Naive thymus-derived CD4-positive, alpha-beta T cell (primary cell): ENCODE data around the gene DEFB112. TPM values are rescaled to one million over a fixed set of nuclear protein-coding genes. Genes with fewer than 3 reads are reported as not detected.

ENCODE experiments used
- ATAC-seq: fragments of 150-1000 bp; cut with Tn5 transposase; 2 replicates; pipeline ENCODE4 v1.10.0; 2021; ENCODE audit warnings: mild to moderate bottlenecking, moderate library complexity
- CTCF ChIA-PET: fragments of 350-600 bp; sonication (Branson Sonifier 250); formaldehyde crosslinking; loops from one replicate; lab custom pipeline; 2021; ENCODE audit warnings: antibody characterized with exemption; lab: Charles Lee
- POLR2A ChIA-PET: fragments of 350-600 bp; sonication (Branson Sonifier 250); formaldehyde crosslinking; loops from one replicate; lab custom pipeline; 2021; ENCODE audit warnings: antibody characterized with exemption, inconsistent platforms; lab: Charles Lee
- DNase-seq, 9 donors: peaks; one replicate each; pipeline versions ENCODE4 v3.0.0 to v3.0.0-alpha.2; 2020 to 2022; ENCODE audit warnings: mixed read lengths in 1 of 9
- H3K27ac ChIP-seq: one replicate; pipeline ENCODE4 v1.7.0; 2013; ENCODE audit warnings: mild to moderate bottlenecking, low read depth, low read length, moderate library complexity
- H3K27me3 ChIP-seq, 2 donors: one replicate each; pipeline ENCODE4 v1.7.0; 2013; ENCODE audit warnings: low read length in 2 of 2, mild to moderate bottlenecking in 2 of 2, moderate library complexity in 2 of 2; ENCODE audit not compliant: control insufficient read depth in 2 of 2, insufficient read depth in 2 of 2
- H3K36me3 ChIP-seq, 3 experiments: 1 replicate in 2 of 3; 2 replicates in 1 of 3; pipeline ENCODE4 v1.7.0; 2013; ENCODE audit warnings: low read length in 3 of 3, mild to moderate bottlenecking in 3 of 3, moderate library complexity in 1 of 3; ENCODE audit not compliant: insufficient read depth in 3 of 3, control insufficient read depth in 2 of 3
- H3K4me1 ChIP-seq, 2 donors: one replicate each; pipeline ENCODE4 v1.7.0; 2013; ENCODE audit warnings: low read length in 2 of 2, mild to moderate bottlenecking in 2 of 2, moderate library complexity in 1 of 2; ENCODE audit not compliant: control insufficient read depth in 2 of 2, insufficient read depth in 2 of 2
- H3K4me3 ChIP-seq: 2 replicates; pipeline ENCODE4 v1.7.0; 2013; ENCODE audit warnings: mild to moderate bottlenecking, low read length
- H3K9me3 ChIP-seq, 3 experiments: 1 replicate in 2 of 3; 2 replicates in 1 of 3; pipeline ENCODE4 v1.7.0; 2013; ENCODE audit warnings: low read length in 3 of 3; ENCODE audit not compliant: control insufficient read depth in 2 of 3
- H3K27ac Mint-ChIP-seq, 9 donors: one replicate each; pipeline ENCODE4 v1.8.0; 2020 to 2022; ENCODE audit warnings: mixed read lengths in 9 of 9, mild to moderate bottlenecking in 8 of 9, moderate library complexity in 5 of 9, inconsistent platforms in 2 of 9
- H3K27me3 Mint-ChIP-seq, 5 donors: one replicate each; pipeline ENCODE4 v1.8.0; 2021 to 2022; ENCODE audit warnings: mixed read lengths in 5 of 5, mild to moderate bottlenecking in 1 of 5
- H3K36me3 Mint-ChIP-seq, 5 donors: one replicate each; pipeline ENCODE4 v1.8.0; 2020 to 2022; ENCODE audit warnings: mixed read lengths in 5 of 5, mild to moderate bottlenecking in 3 of 5, inconsistent platforms in 1 of 5
- H3K4me1 Mint-ChIP-seq, 7 donors: one replicate each; pipeline ENCODE4 v1.8.0; 2020 to 2022; ENCODE audit warnings: mixed read lengths in 7 of 7, mild to moderate bottlenecking in 3 of 7, inconsistent platforms in 1 of 7
- H3K4me3 Mint-ChIP-seq, 10 donors: one replicate each; pipeline ENCODE4 v1.8.0; 2020 to 2022; ENCODE audit warnings: mild to moderate bottlenecking in 10 of 10, mixed read lengths in 10 of 10, moderate library complexity in 6 of 10, inconsistent platforms in 2 of 10
- H3K9me3 Mint-ChIP-seq, 11 donors: one replicate each; pipeline ENCODE4 v1.8.0; 2020 to 2022; ENCODE audit warnings: mixed read lengths in 11 of 11, mild to moderate bottlenecking in 4 of 11, inconsistent platforms in 1 of 11, moderate library complexity in 1 of 11
- intact Hi-C, 2 donors: fragments of 100-400 bp; cut with micrococcal nuclease; formaldehyde crosslinking; loops; one replicate each; pipeline ENCODE4 v1.15.1; 2023
- polyA plus RNA-seq, 2 donors: library from polyadenylated mRNA; unstranded; fragments of 300-500 nt; fragmentation: Illumina TruSeq; gene quantifications; one replicate each; pipeline ENCODE4 v1.2.3, GENCODE V29; 2021
- total RNA-seq, 6 experiments: library from RNA in 5 of 6; stranded (reverse) in 5 of 6; gene quantifications; 1 replicate in 5 of 6; 2 replicates in 1 of 6; pipeline ENCODE4 v1.2.3 and lab custom pipeline; 2021 to 2026

The DEFB112 gene
- total and polyA plus RNA-seq, 7 experiments from 2014 or later, result not detected

DNA sequence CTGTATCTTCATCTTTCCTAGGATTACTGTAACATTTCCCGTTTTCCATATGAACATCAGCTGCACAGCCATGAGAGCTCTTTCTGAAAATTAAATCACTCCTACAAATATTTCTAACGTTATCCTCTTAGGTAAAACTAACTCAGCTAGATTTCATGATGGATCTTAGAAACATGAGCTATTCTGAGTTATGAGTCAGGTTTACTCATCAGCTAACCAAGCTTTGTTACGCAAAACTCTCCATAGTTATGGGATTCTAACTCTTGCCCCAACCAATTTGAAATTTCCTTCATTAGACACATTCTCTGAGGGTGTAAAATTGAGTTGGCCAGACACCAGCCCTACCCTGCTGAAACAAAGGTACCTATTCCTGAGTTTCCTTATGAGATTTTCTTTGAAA, 41.9 kb downstream of the DEFB112 start:
- no peaks in the 10 kb centered on the region for H3K36me3 Mint-ChIP-seq
- no peaks in the 10 kb centered on the region for H3K36me3 ChIP-seq
- no peak overlapping the region for H3K4me3 Mint-ChIP-seq
- peaks cover 0 to 14% (median 0%) of the 10 kb centered on the region in 11 donors for H3K9me3 Mint-ChIP-seq
- H3K27ac ChIP-seq, result no peak overlapping the region
- no peaks in the 10 kb centered on the region for H3K9me3 ChIP-seq
- ChIA-PET CTCF (no interaction called here), POLR2A (no interaction called here)
- intact Hi-C loops, result no loop called here
- no peak overlapping the region for H3K4me3 ChIP-seq
- DNase-seq, result no peak
- H3K4me1 Mint-ChIP-seq, result no peaks in the 10 kb centered on the region
- no peak for ATAC-seq
- no peak overlapping the region for H3K27ac Mint-ChIP-seq
- no peaks in the 10 kb centered on the region for H3K27me3 ChIP-seq
- H3K27me3 Mint-ChIP-seq, result no peaks in the 10 kb centered on the region
- H3K4me1 ChIP-seq, result no peaks in the 10 kb centered on the region

DNA sequence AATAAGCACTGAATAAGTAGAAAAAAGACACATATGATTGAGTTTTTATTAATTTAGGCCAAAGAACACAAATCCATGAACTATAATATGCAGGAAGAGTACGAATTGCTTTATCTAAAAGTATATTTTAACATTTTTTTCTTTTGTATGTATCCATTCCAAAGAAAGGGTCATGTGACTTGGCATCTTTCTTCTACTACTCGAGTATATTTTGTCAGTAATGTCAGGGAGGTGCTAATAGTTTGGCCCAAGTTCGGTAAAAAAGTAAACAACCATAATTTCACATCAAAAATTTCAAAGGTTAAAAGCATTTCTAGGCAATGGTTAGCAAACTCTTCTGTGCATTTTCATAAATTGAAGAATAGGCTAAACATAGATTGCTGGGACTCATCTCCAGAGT, 46.6 kb downstream of the DEFB112 start:
- no peaks in the 10 kb centered on the region for H3K4me1 Mint-ChIP-seq
- H3K27me3 ChIP-seq, result no peaks in the 10 kb centered on the region
- intact Hi-C loops, result no loop called here
- no peak overlapping the region for H3K4me3 ChIP-seq
- H3K27me3 Mint-ChIP-seq, result no peaks in the 10 kb centered on the region
- no peak for ATAC-seq
- H3K9me3 ChIP-seq, result no peaks in the 10 kb centered on the region
- no peak overlapping the region for H3K4me3 Mint-ChIP-seq
- no peaks in the 10 kb centered on the region for H3K36me3 Mint-ChIP-seq
- H3K9me3 Mint-ChIP-seq, result peaks cover 0 to 16% (median under 1%) of the 10 kb centered on the region in 11 donors
- CTCF ChIA-PET, result no interaction called here
- H3K27ac ChIP-seq, result no peak overlapping the region
- no peak overlapping the region for H3K27ac Mint-ChIP-seq
- POLR2A ChIA-PET, result no interaction called here
- no peak for DNase-seq
- no peaks in the 10 kb centered on the region for H3K36me3 ChIP-seq
- no peaks in the 10 kb centered on the region for H3K4me1 ChIP-seq

DNA sequence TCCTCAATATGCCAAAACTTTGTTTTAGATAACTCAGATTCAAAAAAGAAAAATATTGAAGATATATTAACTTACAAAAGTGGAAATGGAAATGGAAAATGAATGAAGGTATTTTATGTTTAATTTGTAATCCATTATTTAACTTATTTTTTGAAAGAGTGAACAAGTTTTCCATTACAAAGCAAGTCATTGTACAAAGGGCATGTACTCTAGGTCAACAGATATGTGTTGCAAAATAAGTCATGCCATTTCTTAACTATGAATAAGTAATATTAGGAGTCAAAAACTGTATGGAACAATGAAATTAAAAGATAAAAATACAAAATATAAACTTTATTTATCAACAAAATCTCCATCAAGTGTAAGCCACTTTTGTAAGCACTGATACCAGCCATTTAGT, 54.5 kb downstream of the DEFB112 start:
- no peaks in the 10 kb centered on the region for H3K36me3 Mint-ChIP-seq
- peaks cover 0 to 3% (median 0%) of the 10 kb centered on the region in 11 donors for H3K9me3 Mint-ChIP-seq
- H3K27ac Mint-ChIP-seq, result no peak overlapping the region
- Histone ChIP-seq H3K9me3 (no peaks in the 10 kb centered on the region), H3K4me3 (no peak overlapping the region), H3K4me1 (no peaks in the 10 kb centered on the region), H3K27me3 (no peaks in the 10 kb centered on the region), H3K36me3 (no peaks in the 10 kb centered on the region), H3K27ac (no peak overlapping the region)
- H3K4me1 Mint-ChIP-seq, result no peaks in the 10 kb centered on the region
- intact Hi-C loops, result no loop called here
- DNase-seq (no peak), ATAC-seq (no peak)
- ChIA-PET POLR2A (no interaction called here), CTCF (no interaction called here)
- no peak overlapping the region for H3K4me3 Mint-ChIP-seq
- H3K27me3 Mint-ChIP-seq, result no peaks in the 10 kb centered on the region

Other genes with a start within 250 kb of the DEFB112 start
- not detected for gene CRISP1, start 183.4 kb downstream of the DEFB112 start, total RNA-seq
- not detected for gene CRISP1, start 183.4 kb downstream of the DEFB112 start, polyA plus RNA-seq
- not detected for gene DEFB114, start 85.8 kb downstream of the DEFB112 start, total RNA-seq
- not detected for gene DEFB114, start 85.8 kb downstream of the DEFB112 start, polyA plus RNA-seq
- gene DEFB113, start 80.3 kb downstream of the DEFB112 start, total RNA-seq, result not detected
- not detected for gene DEFB113, start 80.3 kb downstream of the DEFB112 start, polyA plus RNA-seq
- gene DEFB110, start 27.9 kb downstream of the DEFB112 start, total RNA-seq, result not detected
- gene DEFB110, start 27.9 kb downstream of the DEFB112 start, polyA plus RNA-seq, result not detected